H1 (cell line): Measurements from ENCODE around the gene TIMELESS. TPM values are rescaled to one million over a fixed set of nuclear protein-coding genes. Genes with fewer than 3 reads are reported as not detected.

Experiments
- CTCF ChIA-PET: fragments of 300-600 bp; sonication (Branson Sonifier 250); formaldehyde crosslinking; loops from one replicate; lab custom pipeline; 2021; ENCODE audit not compliant: partially characterized antibody; lab: Charles Lee
- POLR2A ChIA-PET: fragments of 300-600 bp; sonication (Branson Sonifier 250); formaldehyde crosslinking; loops from one replicate; lab custom pipeline; 2021; ENCODE audit warnings: inconsistent platforms; ENCODE audit not compliant: partially characterized antibody; lab: Charles Lee
- DNase-seq, 2 experiments: peaks; one replicate each; pipeline versions ENCODE4 v3.0.0 to v3.0.0-alpha.2; 2010 to 2022; ENCODE audit warnings: low spot score in 2 of 2, low read depth in 1 of 2, mixed read lengths in 1 of 2
- FAIRE-seq: peaks from 2 replicates; lab custom pipeline; 2011; peaks lifted over from hg19 to GRCh38; lab: Jason Lieb, UNC
- H2AFZ ChIP-seq: 2 replicates; pipeline ENCODE4 v1.8.1; 2012; ENCODE audit warnings: low read length, inconsistent platforms
- H2AK5ac ChIP-seq: 2 replicates; pipeline ENCODE4 v1.6.1; 2013; ENCODE audit warnings: low read depth, low read length
- H2BK120ac ChIP-seq: replicated peaks from 2 replicates; pipeline ENCODE3; 2013; ENCODE audit warnings: low read depth, low read length, inconsistent platforms
- H2BK12ac ChIP-seq: 2 replicates; pipeline ENCODE4 v1.6.1; 2013; ENCODE audit warnings: low read depth, low read length
- H2BK15ac ChIP-seq: 2 replicates; pipeline ENCODE4 v1.6.1; 2013; ENCODE audit warnings: low read length
- H2BK20ac ChIP-seq: 2 replicates; pipeline ENCODE4 v1.6.1; 2013; ENCODE audit warnings: low read length
- H2BK5ac ChIP-seq: 2 replicates; pipeline ENCODE4 v1.6.1; 2013; ENCODE audit warnings: low read depth, low read length
- H3K14ac ChIP-seq: 2 replicates; pipeline ENCODE4 v1.6.1; 2013; ENCODE audit warnings: inconsistent platforms; ENCODE audit not compliant: insufficient read length
- H3K18ac ChIP-seq: 2 replicates; pipeline ENCODE4 v1.6.1; 2013; ENCODE audit warnings: low read length; ENCODE audit errors: extremely low read depth
- H3K23ac ChIP-seq: 2 replicates; pipeline ENCODE4 v1.6.1; 2013; ENCODE audit warnings: inconsistent platforms; ENCODE audit not compliant: insufficient read length
- H3K23me2 ChIP-seq: 2 replicates; pipeline ENCODE4 v1.6.1; 2013; ENCODE audit warnings: low read depth, low read length
- H3K27ac ChIP-seq: 2 replicates; pipeline ENCODE4 v1.6.1; 2011; ENCODE audit warnings: low read depth, low read length, inconsistent platforms
- H3K27me3 ChIP-seq, 4 experiments: replicated peaks in 1 of 4; 1 replicate in 1 of 4; 2 replicates in 3 of 4; pipeline versions ENCODE4 v1.6.1 to v1.8.1; 2011 to 2013; ENCODE audit warnings: low read length in 3 of 4, mild to moderate bottlenecking in 3 of 4, inconsistent platforms in 2 of 4, mixed read lengths in 2 of 4, moderate library complexity in 1 of 4; ENCODE audit not compliant: control insufficient read depth in 3 of 4, insufficient read depth in 3 of 4; ENCODE audit errors: extremely low read depth in 1 of 4
- H3K36me3 ChIP-seq, 4 experiments: 2 replicates each; pipeline versions ENCODE4 v1.6.1 to v1.8.1; 2011 to 2013; ENCODE audit warnings: mild to moderate bottlenecking in 4 of 4, low read length in 3 of 4, moderate library complexity in 2 of 4, control low read depth in 1 of 4, inconsistent platforms in 1 of 4; ENCODE audit not compliant: insufficient read depth in 4 of 4, control insufficient read depth in 2 of 4
- H3K4ac ChIP-seq: replicated peaks from 2 replicates; pipeline ENCODE3; 2013; ENCODE audit warnings: low read length, low read depth, mixed read lengths, inconsistent platforms; ENCODE audit not compliant: insufficient read length
- H3K4me1 ChIP-seq, 4 experiments: replicated peaks in 1 of 4; 1 replicate in 1 of 4; 2 replicates in 3 of 4; pipeline versions ENCODE4 v1.6.1 to v1.8.1; 2011 to 2013; ENCODE audit warnings: low read length in 3 of 4, inconsistent platforms in 2 of 4, mixed read lengths in 1 of 4; ENCODE audit not compliant: insufficient read depth in 4 of 4, control insufficient read depth in 3 of 4
- H3K4me2 ChIP-seq, 2 experiments: 2 replicates each; pipeline versions ENCODE4 v1.6.1 to v1.8.1; 2011 to 2013; ENCODE audit warnings: low read depth in 2 of 2, low read length in 2 of 2, control low read depth in 1 of 2, inconsistent platforms in 1 of 2, mild to moderate bottlenecking in 1 of 2; ENCODE audit not compliant: insufficient read depth in 1 of 2
- H3K4me3 ChIP-seq, 4 experiments: fragments of 200-600, 300-600 bp in 1 of 4; sonication (generic), shearing (Covaris generic), sonication (Bioruptor Twin) in 1 of 4; 2 replicates each; pipeline versions ENCODE4 v1.5.1 to v1.8.1; 2011 to 2016; ENCODE audit warnings: low read length in 4 of 4, low read depth in 3 of 4, control low read depth in 2 of 4, inconsistent platforms in 2 of 4, mild to moderate bottlenecking in 2 of 4, mixed read lengths in 1 of 4, moderate library complexity in 1 of 4; ENCODE audit not compliant: insufficient read depth in 2 of 4; ENCODE audit errors: extremely low read depth in 1 of 4
- H3K56ac ChIP-seq: replicated peaks from 2 replicates; pipeline ENCODE3; 2013; ENCODE audit warnings: low read depth, mild to moderate bottlenecking, mixed read lengths, low read length, inconsistent platforms; ENCODE audit not compliant: insufficient read length
- H3K79me1 ChIP-seq: 2 replicates; pipeline ENCODE4 v1.6.1; 2013; ENCODE audit warnings: low read depth, low read length, control low read depth
- H3K79me2 ChIP-seq, 2 experiments: 2 replicates each; pipeline versions ENCODE4 v1.6.1 to v1.8.1; 2012 to 2013; ENCODE audit warnings: low read length in 2 of 2, mild to moderate bottlenecking in 2 of 2, inconsistent platforms in 1 of 2; ENCODE audit not compliant: insufficient read depth in 2 of 2, control insufficient read depth in 1 of 2
- H3K9ac ChIP-seq, 4 experiments: replicated peaks in 1 of 4; 1 replicate in 1 of 4; 2 replicates in 3 of 4; pipeline versions ENCODE4 v1.6.1 to v1.8.1; 2011 to 2013; ENCODE audit warnings: low read depth in 3 of 4, low read length in 3 of 4, control low read depth in 2 of 4, mild to moderate bottlenecking in 2 of 4, moderate library complexity in 2 of 4, inconsistent platforms in 1 of 4; ENCODE audit errors: extremely low read depth in 1 of 4
- H3K9me3 ChIP-seq, 2 experiments: 2 replicates each; pipeline versions ENCODE4 v1.6.1 to v1.8.1; 2012 to 2013; ENCODE audit warnings: mild to moderate bottlenecking in 2 of 2, moderate library complexity in 2 of 2, control low read depth in 1 of 2, inconsistent platforms in 1 of 2, low read depth in 1 of 2, low read length in 1 of 2, mixed read lengths in 1 of 2; ENCODE audit not compliant: insufficient read depth in 2 of 2
- H4K20me1 ChIP-seq, 2 experiments: replicated peaks in 1 of 2; 2 replicates each; pipeline versions ENCODE3 to v1.8.1; 2011 to 2013; ENCODE audit warnings: inconsistent platforms in 2 of 2, low read length in 2 of 2, mild to moderate bottlenecking in 1 of 2; ENCODE audit not compliant: insufficient read depth in 2 of 2, control insufficient read depth in 1 of 2
- H4K5ac ChIP-seq: 2 replicates; pipeline ENCODE4 v1.6.1; 2013; ENCODE audit warnings: low read length, low read depth, mixed read lengths, inconsistent platforms; ENCODE audit not compliant: insufficient read length
- H4K8ac ChIP-seq: 2 replicates; pipeline ENCODE4 v1.8.0; 2013; ENCODE audit warnings: mild to moderate bottlenecking, moderate library complexity, low read length, inconsistent platforms; ENCODE audit not compliant: insufficient read depth; ENCODE audit errors: extremely low read depth
- H4K91ac ChIP-seq: replicated peaks from 2 replicates; pipeline ENCODE3; 2013; ENCODE audit warnings: low read length, mixed read lengths, inconsistent platforms; ENCODE audit not compliant: insufficient read length
- CHD2 ChIP-seq: IDR thresholded peaks from 2 replicates; pipeline ENCODE4 v1.6.1; 2012; ENCODE audit warnings: low read length, improper control_type of control experiment
- EGR1 ChIP-seq: IDR thresholded peaks from 2 replicates; pipeline ENCODE4 v1.6.1; 2011; ENCODE audit warnings: low read depth, low read length, borderline replicate concordance
- EZH2 ChIP-seq: fragments of 200-600 bp; sonication (generic); IDR thresholded peaks from 2 replicates; pipeline ENCODE4 v1.7.1; 2012; ENCODE audit warnings: low read depth, mild to moderate bottlenecking, moderate library complexity, low read length, inconsistent platforms; ENCODE audit not compliant: severe bottlenecking
- KDM1A ChIP-seq: fragments of 200-600, 300-600 bp; sonication (generic); IDR thresholded peaks from 2 replicates; pipeline ENCODE4 v1.7.1; 2016; ENCODE audit warnings: mild to moderate bottlenecking, low read length, borderline replicate concordance
- KDM4A ChIP-seq: IDR thresholded peaks from one replicate; pipeline ENCODE4 v1.7.1; 2012; ENCODE audit warnings: low read depth, mild to moderate bottlenecking, moderate library complexity, low read length, inconsistent platforms; ENCODE audit not compliant: severe bottlenecking
- POU5F1 ChIP-seq: IDR thresholded peaks from 2 replicates; pipeline ENCODE4 v1.6.1; 2011; ENCODE audit warnings: low read depth, mild to moderate bottlenecking, low read length, moderate library complexity
- SIX5 ChIP-seq: IDR thresholded peaks from 2 replicates; pipeline ENCODE4 v1.6.1; 2011; ENCODE audit warnings: mild to moderate bottlenecking, low read depth, low read length
- SP2 ChIP-seq: IDR thresholded peaks from 2 replicates; pipeline ENCODE4 v1.6.1; 2012; ENCODE audit warnings: mild to moderate bottlenecking, low read length, inconsistent platforms
- WGBS, 2 experiments: shearing (Covaris generic) in 1 of 2; methylation state at CpG; one replicate each; pipeline versions ENCODE4 v1.1.6 to v1.1.7; 2013 to 2015; ENCODE audit warnings: low lambda C conversion rate in 2 of 2, mixed read lengths in 2 of 2, inconsistent platforms in 1 of 2, low coverage in 1 of 2, missing lambda C conversion rate in 1 of 2; ENCODE audit not compliant: insufficient replicate concordance in 2 of 2, insufficient coverage in 1 of 2, insufficient read length in 1 of 2; ENCODE audit errors: extremely low coverage in 1 of 2, missing lambda C conversion rate in 1 of 2; 5-methylcytosine and 5-hydroxymethylcytosine counted together
- polyA plus RNA-seq, 7 experiments: library from polyadenylated mRNA; depleted of rRNA in 3 of 7; stranded (reverse) in 5 of 7; unstranded in 2 of 7; fragments of >200 nt in 5 of 7; fragments of 200-250 nt in 2 of 7; gene quantifications; 1 replicate in 5 of 7; 2 replicates in 1 of 7; 4 replicates in 1 of 7; pipeline versions ENCODE4 v1.2.1 to v1.2.3, GENCODE V29; 2011 to 2013; ENCODE audit warnings: missing spikeins in 2 of 7, mixed read lengths in 2 of 7
- total RNA-seq: library from RNA; stranded (reverse); fragmentation: NEBNext Ultra II Directional; extraction: Animal tissue kit (Norgen Biotek cat#: 25700); gene quantifications from 2 replicates; pipeline ENCODE4 v1.2.1, GENCODE V29; 2021
- TF ChIP-seq, protein P1 (sequence below): IDR thresholded peaks from 2 replicates; pipeline ENCODE4 v1.6.1; 2011; ENCODE audit warnings: low read length, improper control_type of control experiment

TIMELESS gene
- total and polyA plus RNA-seq, 2 of the 8 experiments (the other 6 are each of a cell fraction or from before 2014, with no cell fraction given) = 17.1 to 86.7 TPM

DNA sequence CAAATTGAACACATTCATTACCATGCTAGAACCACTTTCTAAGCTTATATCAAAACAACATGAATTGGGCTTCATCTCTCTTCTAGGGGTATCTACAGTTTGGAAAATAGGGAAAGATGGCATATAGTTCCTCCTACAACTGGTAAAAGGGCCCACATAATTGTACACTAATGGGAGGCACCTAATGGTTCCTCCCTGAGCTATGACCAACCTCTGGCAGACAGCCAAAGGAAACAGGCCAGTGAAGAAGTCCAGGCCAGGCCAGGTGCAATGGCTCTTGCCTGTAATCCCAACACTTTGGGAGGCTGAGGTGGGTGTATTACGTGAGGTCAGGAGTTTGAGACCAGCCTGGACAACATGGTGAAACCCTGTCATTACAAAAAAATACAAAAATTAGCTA is 63.4 kb downstream of the TIMELESS start:
- Histone ChIP-seq H3K79me2 (no peaks in the 10 kb centered on the region), H2BK20ac (no peak overlapping the region), H3K4me3 (no peak overlapping the region), H3K27ac (no peak overlapping the region), H3K79me1 (no peaks in the 10 kb centered on the region), H3K4me2 (no peak overlapping the region), H2BK15ac (no peak overlapping the region), H3K18ac (no peak overlapping the region), H3K56ac (no peak overlapping the region), H2BK120ac (no peak overlapping the region), H3K4ac (no peak overlapping the region), H3K36me3 (no peaks in the 10 kb centered on the region), H4K8ac (no peak overlapping the region), H2BK5ac (no peak overlapping the region), H2AK5ac (no peak overlapping the region), H3K23me2 (no peaks in the 10 kb centered on the region), H3K14ac (no peak overlapping the region), H3K27me3 (no peaks in the 10 kb centered on the region), H3K4me1 (peaks cover 0 to 3% (median 0%) of the 10 kb centered on the region in 4 experiments; a peak in 1 of 7 replicates), H3K9me3 (no peaks in the 10 kb centered on the region), H4K91ac (no peak overlapping the region), H3K9ac (no peak overlapping the region), H4K5ac (no peak overlapping the region), H3K23ac (no peak overlapping the region), H4K20me1 (no peaks in the 10 kb centered on the region), H2AFZ (no peak overlapping the region), H2BK12ac (no peak overlapping the region)
- 93% methylated on average over 1 of the region's 1 CpG; no CpG with 5 or more reads in 1 of the 2 experiments for WGBS, 2 experiments
- TF ChIP-seq SP2 = no peak
- TF ChIP-seq POU5F1 = no peak
- no peak for TF ChIP-seq EGR1
- no peak for TF ChIP-seq CHD2
- TF ChIP-seq EZH2 = no peak
- TF ChIP-seq SIX5 = no peak
- TF ChIP-seq, protein P1, sequence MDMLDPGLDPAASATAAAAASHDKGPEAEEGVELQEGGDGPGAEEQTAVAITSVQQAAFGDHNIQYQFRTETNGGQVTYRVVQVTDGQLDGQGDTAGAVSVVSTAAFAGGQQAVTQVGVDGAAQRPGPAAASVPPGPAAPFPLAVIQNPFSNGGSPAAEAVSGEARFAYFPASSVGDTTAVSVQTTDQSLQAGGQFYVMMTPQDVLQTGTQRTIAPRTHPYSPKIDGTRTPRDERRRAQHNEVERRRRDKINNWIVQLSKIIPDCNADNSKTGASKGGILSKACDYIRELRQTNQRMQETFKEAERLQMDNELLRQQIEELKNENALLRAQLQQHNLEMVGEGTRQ = no peak
- no peak for TF ChIP-seq KDM1A
- no peak for TF ChIP-seq KDM4A
- DNase-seq = no peak
- FAIRE-seq = no peak
- CTCF ChIA-PET = interaction anchor here (0.9 to 2.7 kb wide), 3 partner anchors 9 to 78 kb away, joined by 3 to 7 read pairs (median 5); no protein-coding TSS in a partner anchor
- POLR2A ChIA-PET = interaction anchor here (1.3 kb wide), 1 partner anchor 227 kb away, joined by 3 read pairs; the partner anchor contains the start of gene MYL6
